Endothelial cell (in vitro differentiated cells): ENCODE data around the gene PAPOLB. TPM values are rescaled to one million over a fixed set of nuclear protein-coding genes. Genes with fewer than 3 reads are reported as not detected.

Experiments
- DNase-seq: peaks from one replicate; pipeline ENCODE4 v3.0.0; 2021; ENCODE audit warnings: low spot score
- H3K27ac Mint-ChIP-seq: one replicate; pipeline ENCODE4 v1.8.0; 2021; ENCODE audit warnings: mixed read lengths, inconsistent platforms; ENCODE audit not compliant: unreplicated experiment
- H3K27me3 Mint-ChIP-seq: one replicate; pipeline ENCODE4 v1.8.0; 2021; ENCODE audit warnings: mild to moderate bottlenecking, moderate library complexity, mixed read lengths, inconsistent platforms; ENCODE audit not compliant: unreplicated experiment
- H3K36me3 Mint-ChIP-seq: one replicate; pipeline ENCODE4 v1.8.0; 2021; ENCODE audit warnings: mild to moderate bottlenecking, low read depth, mixed read lengths, inconsistent platforms; ENCODE audit not compliant: unreplicated experiment
- H3K4me1 Mint-ChIP-seq: one replicate; pipeline ENCODE4 v1.8.0; 2021; ENCODE audit warnings: mild to moderate bottlenecking, mixed read lengths, inconsistent platforms; ENCODE audit not compliant: unreplicated experiment
- H3K4me3 Mint-ChIP-seq: one replicate; pipeline ENCODE4 v1.8.0; 2021; ENCODE audit warnings: mild to moderate bottlenecking, mixed read lengths, inconsistent platforms; ENCODE audit not compliant: unreplicated experiment
- H3K9me3 Mint-ChIP-seq: one replicate; pipeline ENCODE4 v1.8.0; 2021; ENCODE audit warnings: mixed read lengths, inconsistent platforms; ENCODE audit not compliant: unreplicated experiment
- CTCF ChIP-seq: fragments of 200-600 bp; sonication (generic); IDR thresholded peaks from one replicate; pipeline ENCODE4 v1.5.0; 2021; ENCODE audit warnings: antibody characterized with exemption; ENCODE audit not compliant: unreplicated experiment
- total RNA-seq: library from RNA; stranded (reverse); fragmentation: NEBNext Ultra II Directional; extraction: Animal tissue kit (Norgen Biotek cat#: 25700); gene quantifications from one replicate; pipeline ENCODE4 v1.2.1, GENCODE V29; 2021; ENCODE audit not compliant: unreplicated experiment

Gene PAPOLB
- total RNA-seq, 1 donor from 2014 or later: 0.10 TPM

DNA sequence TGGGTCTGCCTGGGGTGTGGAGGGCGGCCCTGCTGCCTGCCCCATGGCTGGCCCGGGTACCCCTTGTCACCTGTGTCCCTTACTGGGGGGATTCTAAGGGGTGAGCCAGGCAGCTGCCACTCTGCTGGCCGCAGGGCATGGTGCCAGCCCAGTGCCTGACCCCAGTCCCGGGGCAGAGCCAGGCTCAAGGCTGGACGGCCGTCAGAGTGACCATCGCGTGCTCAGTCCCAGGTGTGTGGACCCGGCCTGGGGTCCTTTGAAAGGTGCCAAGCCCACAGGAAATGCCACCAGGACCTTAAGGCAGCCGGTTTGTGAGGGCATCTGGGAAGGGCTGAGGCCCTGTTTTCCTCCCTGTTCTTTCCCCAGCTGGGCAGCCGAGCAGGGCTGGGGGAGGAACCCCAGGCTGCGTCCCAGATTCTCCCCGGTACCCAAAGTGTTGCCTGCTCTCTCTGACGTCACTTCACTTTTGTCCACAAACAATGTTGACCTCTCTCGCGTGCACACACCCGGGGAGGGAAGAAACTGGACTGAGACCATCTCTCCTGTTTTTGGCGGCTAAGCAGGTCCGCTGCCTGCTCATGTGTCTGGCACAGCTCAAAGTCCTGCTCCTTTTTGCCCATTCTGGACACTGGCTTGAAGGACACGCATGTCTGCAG lies 37.6 kb downstream of the PAPOLB start:
- H3K4me1 Mint-ChIP-seq: peaks cover 9% of the 10 kb centered on the region
- TF ChIP-seq CTCF: no peak
- H3K36me3 Mint-ChIP-seq: no peaks in the 10 kb centered on the region
- DNase-seq: no peak
- peaks cover 3% of the 10 kb centered on the region for H3K27me3 Mint-ChIP-seq
- no peaks in the 10 kb centered on the region for H3K9me3 Mint-ChIP-seq
- H3K27ac Mint-ChIP-seq: no peak overlapping the region
- H3K4me3 Mint-ChIP-seq: no peak overlapping the region

GRCh38 chr7:4823441-4824119 lies 38.2 kb downstream of the PAPOLB start:
- peaks cover 9% of the 10 kb centered on the region for H3K4me1 Mint-ChIP-seq
- no peaks in the 10 kb centered on the region for H3K9me3 Mint-ChIP-seq
- H3K4me3 Mint-ChIP-seq: no peak overlapping the region
- TF ChIP-seq CTCF: no peak
- peaks cover 3% of the 10 kb centered on the region for H3K27me3 Mint-ChIP-seq
- H3K27ac Mint-ChIP-seq: no peak overlapping the region
- DNase-seq: no peak
- H3K36me3 Mint-ChIP-seq: no peaks in the 10 kb centered on the region

DNA sequence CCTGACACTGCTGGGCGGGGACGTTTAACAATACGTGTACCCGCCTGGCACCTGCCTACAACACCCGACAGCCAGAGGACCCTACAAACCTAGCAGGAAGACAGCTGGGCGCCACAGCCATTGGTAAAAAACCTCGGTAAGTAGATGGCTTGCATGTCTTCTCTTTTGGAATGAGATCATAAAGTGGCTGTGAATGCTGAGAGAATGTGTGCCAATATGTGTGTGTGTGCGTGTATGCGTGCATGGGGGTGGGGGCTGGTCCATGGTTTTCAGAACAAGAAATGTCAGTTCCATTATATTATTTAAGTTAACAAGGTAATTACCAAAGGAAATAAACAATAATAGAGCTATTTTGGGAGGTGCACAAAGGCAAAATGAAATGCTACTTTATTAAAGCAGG lies 39.2 kb downstream of the PAPOLB start:
- TF ChIP-seq CTCF: no peak
- Mint-ChIP-seq H3K4me1 (peaks cover 9% of the 10 kb centered on the region), H3K9me3 (no peaks in the 10 kb centered on the region), H3K27me3 (peaks cover 3% of the 10 kb centered on the region), H3K4me3 (no peak overlapping the region), H3K27ac (no peak overlapping the region), H3K36me3 (no peaks in the 10 kb centered on the region)
- DNase-seq: no peak

DNA sequence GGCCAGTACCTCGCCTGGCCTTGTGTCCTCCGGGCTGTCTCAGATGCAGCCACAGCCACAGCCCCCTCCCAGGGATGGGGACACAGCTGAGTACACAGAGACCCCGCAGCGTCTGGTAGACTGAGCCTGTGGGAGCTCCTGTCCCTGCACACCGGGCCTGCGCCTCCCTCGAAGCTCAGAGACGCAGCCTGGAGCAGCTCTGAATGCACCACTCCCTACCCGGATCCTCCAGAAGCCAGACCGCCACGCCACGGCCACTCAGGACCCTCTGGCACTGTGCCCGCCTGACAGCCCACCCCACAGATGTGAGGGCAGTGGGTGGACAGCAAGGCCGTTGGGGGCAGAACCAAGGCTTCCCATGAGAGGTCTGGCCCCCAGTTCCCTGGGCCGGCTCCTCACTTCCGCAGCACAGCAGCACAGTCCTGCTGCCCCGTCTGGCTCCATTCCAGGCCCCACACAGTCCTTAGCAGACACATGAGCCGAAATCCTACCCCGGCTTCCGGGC lies 40.8 kb downstream of the PAPOLB start:
- no peak for DNase-seq
- Mint-ChIP-seq H3K4me1 (peaks cover 9% of the 10 kb centered on the region), H3K9me3 (no peaks in the 10 kb centered on the region), H3K27me3 (peaks cover 3% of the 10 kb centered on the region), H3K27ac (no peak overlapping the region), H3K4me3 (no peak overlapping the region), H3K36me3 (no peaks in the 10 kb centered on the region)
- no peak for TF ChIP-seq CTCF

GRCh38 chr7:4820405-4820966 lies 41.3 kb downstream of the PAPOLB start:
- no peaks in the 10 kb centered on the region for H3K36me3 Mint-ChIP-seq
- no peak for TF ChIP-seq CTCF
- H3K27ac Mint-ChIP-seq: no peak overlapping the region
- H3K4me3 Mint-ChIP-seq: no peak overlapping the region
- DNase-seq: no peak
- H3K9me3 Mint-ChIP-seq: no peaks in the 10 kb centered on the region
- H3K27me3 Mint-ChIP-seq: peaks cover 3% of the 10 kb centered on the region
- peaks cover 9% of the 10 kb centered on the region for H3K4me1 Mint-ChIP-seq
